ENCODE measurements around the gene ELOB. TPM values are rescaled to one million over a fixed set of nuclear protein-coding genes. Genes with fewer than 3 reads are reported as not detected.

The ELOB gene
- polyA plus RNA-seq, 1 of the 3 experiments (the other 2 are of a cell fraction) = 329 TPM

DNA sequence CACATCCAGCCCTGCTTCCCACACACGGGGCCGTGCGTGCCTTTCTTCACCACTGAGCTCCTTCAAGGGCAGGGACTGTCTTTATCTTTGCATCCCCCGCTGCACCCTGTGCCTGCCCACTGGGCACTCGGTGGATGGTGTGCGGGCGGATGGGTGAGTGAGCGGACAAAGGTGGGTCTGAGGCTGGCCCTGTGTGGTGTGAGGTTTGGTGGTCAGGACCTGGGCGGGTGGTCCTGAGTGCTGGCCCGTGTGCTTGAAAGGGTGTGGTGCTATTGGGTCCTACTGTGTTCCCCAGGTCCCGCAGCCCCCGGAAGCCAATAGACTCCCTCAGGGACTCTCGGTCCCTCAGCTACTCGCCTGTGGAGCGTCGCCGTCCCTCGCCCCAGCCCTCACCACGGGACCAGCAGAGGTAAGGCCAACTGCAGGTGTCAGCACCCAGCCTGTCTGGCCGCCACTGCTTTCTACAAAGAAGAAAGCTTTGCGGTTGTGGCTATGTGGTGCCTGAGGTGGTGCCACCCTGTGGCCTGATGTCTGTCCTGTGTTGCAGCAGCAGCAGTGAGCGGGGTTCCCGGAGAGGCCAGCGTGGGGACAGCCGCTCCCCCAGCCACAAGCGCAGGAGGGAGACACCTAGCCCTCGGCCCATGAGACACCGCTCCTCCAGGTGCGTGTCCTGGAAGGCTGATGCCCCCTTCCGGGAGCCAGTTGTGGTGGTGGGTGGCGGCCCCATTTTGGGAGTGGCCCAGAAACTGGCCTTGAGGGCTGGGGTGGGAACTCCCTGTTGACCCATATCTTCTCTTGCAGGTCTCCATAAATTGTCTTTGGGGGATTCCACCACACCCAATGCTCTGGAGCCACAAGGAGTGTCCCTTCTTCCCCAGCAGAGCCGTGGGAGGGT is 6.8 kb downstream of the ELOB start:
- Histone ChIP-seq H3K9ac (no peak overlapping the region), H4K20me1 (ENCODE audit: insufficient read depth) (peaks cover 77% of the 10 kb centered on the region), H3K4me3 (ENCODE audit: low read depth in 2 of 2, low read length in 1 of 2) (no peak overlapping the region), H3K27ac (ENCODE audit: low read depth in 2 of 2, low read length in 1 of 2) (no peak overlapping the region; a peak in 1 of 4 replicates), H3K9me2 (no peaks in the 10 kb centered on the region), H3K36me3 (replicated peaks in 1 of 2; ENCODE audit: control insufficient read depth in 1 of 2, insufficient read depth in 2 of 2, low read length in 1 of 2) (peaks cover 45 to 83% of the 10 kb centered on the region in 2 experiments), H3K9me3 (no peaks in the 10 kb centered on the region), H3K27me3 (ENCODE audit: insufficient read depth) (no peaks in the 10 kb centered on the region), H3K4me1 (ENCODE audit: control insufficient read depth in 1 of 2, insufficient read depth in 2 of 2, low read depth in 1 of 2, low read length in 1 of 2) (peaks cover 0 to 2% of the 10 kb centered on the region in 2 experiments; a peak in 1 of 4 replicates), H3K4me2 (no peak overlapping the region), H2AFZ (ENCODE audit: low read depth) (no peak overlapping the region), H3F3A (replicated peaks; ENCODE audit: insufficient read depth) (peaks cover 14% of the 10 kb centered on the region), H3K79me2 (ENCODE audit: insufficient read depth) (peaks cover 57% of the 10 kb centered on the region)
- CTCF ChIA-PET = no interaction called here
- DNase-seq = no peak
- TF ChIP-seq POLR2AphosphoS5 (IDR thresholded peaks at IDR 0.05; ENCODE audit: low read depth, low read length) (0 out of 2 replicates have a peak, but pooled peaks have one; percentile 9), RFX5 (IDR thresholded peaks at IDR 0.05; ENCODE audit: low read length) (no peak)
- TF ChIP-seq, protein P1, sequence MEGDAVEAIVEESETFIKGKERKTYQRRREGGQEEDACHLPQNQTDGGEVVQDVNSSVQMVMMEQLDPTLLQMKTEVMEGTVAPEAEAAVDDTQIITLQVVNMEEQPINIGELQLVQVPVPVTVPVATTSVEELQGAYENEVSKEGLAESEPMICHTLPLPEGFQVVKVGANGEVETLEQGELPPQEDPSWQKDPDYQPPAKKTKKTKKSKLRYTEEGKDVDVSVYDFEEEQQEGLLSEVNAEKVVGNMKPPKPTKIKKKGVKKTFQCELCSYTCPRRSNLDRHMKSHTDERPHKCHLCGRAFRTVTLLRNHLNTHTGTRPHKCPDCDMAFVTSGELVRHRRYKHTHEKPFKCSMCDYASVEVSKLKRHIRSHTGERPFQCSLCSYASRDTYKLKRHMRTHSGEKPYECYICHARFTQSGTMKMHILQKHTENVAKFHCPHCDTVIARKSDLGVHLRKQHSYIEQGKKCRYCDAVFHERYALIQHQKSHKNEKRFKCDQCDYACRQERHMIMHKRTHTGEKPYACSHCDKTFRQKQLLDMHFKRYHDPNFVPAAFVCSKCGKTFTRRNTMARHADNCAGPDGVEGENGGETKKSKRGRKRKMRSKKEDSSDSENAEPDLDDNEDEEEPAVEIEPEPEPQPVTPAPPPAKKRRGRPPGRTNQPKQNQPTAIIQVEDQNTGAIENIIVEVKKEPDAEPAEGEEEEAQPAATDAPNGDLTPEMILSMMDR (IDR thresholded peaks at IDR 0.05) = peak; percentile 18; the same call in 1 of the 2 replicates
- POLR2A ChIA-PET = interaction anchor here (0.7 kb wide), 1 partner anchor 14 kb away, joined by 4 read pairs; no protein-coding TSS in a partner anchor
- WGBS (ENCODE audit: low lambda C conversion rate) = 75% methylated on average over 12 of the region's 32 CpGs

DNA sequence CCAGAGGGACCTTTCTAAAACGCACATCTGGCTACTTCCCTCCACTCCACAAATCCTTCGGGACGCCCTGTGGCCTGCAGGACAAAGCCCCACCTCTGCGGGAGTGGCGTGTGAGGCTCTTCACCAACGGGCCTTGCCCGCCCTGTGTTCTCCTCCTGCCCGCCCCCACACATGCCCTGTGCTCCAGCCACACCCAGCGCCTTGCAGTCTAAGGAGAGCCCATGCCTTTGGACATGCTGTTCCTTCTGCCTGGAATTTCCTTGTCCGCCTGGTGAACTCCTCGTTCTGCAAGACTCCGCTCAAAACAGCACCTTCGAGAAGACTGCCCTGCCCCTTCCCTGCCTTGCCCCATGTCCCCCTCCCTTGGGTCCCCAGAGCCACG is 7.4 kb downstream of the ELOB start:
- no peak for DNase-seq
- H3K9me3 ChIP-seq = no peaks in the 10 kb centered on the region
- 89% methylated on average over 14 of the region's 14 CpGs for WGBS (ENCODE audit: low lambda C conversion rate)
- CTCF ChIA-PET = no interaction called here
- H3K4me1 ChIP-seq (ENCODE audit: control insufficient read depth in 1 of 2, insufficient read depth in 2 of 2, low read depth in 1 of 2, low read length in 1 of 2) = no peaks in the 10 kb centered on the region; a peak in 1 of 4 replicates
- H3K36me3 ChIP-seq (replicated peaks in 1 of 2; ENCODE audit: control insufficient read depth in 1 of 2, insufficient read depth in 2 of 2, low read length in 1 of 2) = peaks cover 52 to 85% of the 10 kb centered on the region in 2 experiments
- peaks cover 57% of the 10 kb centered on the region for H3K79me2 ChIP-seq (ENCODE audit: insufficient read depth)
- TF ChIP-seq FOSL2 (IDR thresholded peaks at IDR 0.05; ENCODE audit: borderline replicate concordance, low read depth) = no peak
- TF ChIP-seq TAF1 (IDR thresholded peaks at IDR 0.05; ENCODE audit: borderline replicate concordance, low read depth, low read length) = no peak
- TF ChIP-seq, protein P2, sequence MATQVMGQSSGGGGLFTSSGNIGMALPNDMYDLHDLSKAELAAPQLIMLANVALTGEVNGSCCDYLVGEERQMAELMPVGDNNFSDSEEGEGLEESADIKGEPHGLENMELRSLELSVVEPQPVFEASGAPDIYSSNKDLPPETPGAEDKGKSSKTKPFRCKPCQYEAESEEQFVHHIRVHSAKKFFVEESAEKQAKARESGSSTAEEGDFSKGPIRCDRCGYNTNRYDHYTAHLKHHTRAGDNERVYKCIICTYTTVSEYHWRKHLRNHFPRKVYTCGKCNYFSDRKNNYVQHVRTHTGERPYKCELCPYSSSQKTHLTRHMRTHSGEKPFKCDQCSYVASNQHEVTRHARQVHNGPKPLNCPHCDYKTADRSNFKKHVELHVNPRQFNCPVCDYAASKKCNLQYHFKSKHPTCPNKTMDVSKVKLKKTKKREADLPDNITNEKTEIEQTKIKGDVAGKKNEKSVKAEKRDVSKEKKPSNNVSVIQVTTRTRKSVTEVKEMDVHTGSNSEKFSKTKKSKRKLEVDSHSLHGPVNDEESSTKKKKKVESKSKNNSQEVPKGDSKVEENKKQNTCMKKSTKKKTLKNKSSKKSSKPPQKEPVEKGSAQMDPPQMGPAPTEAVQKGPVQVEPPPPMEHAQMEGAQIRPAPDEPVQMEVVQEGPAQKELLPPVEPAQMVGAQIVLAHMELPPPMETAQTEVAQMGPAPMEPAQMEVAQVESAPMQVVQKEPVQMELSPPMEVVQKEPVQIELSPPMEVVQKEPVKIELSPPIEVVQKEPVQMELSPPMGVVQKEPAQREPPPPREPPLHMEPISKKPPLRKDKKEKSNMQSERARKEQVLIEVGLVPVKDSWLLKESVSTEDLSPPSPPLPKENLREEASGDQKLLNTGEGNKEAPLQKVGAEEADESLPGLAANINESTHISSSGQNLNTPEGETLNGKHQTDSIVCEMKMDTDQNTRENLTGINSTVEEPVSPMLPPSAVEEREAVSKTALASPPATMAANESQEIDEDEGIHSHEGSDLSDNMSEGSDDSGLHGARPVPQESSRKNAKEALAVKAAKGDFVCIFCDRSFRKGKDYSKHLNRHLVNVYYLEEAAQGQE (IDR thresholded peaks at IDR 0.05; ENCODE audit: low read depth, low read length) = no peak
- TF ChIP-seq NFIC (IDR thresholded peaks at IDR 0.05; ENCODE audit: borderline replicate concordance) = no peak
- TF ChIP-seq, protein P3, sequence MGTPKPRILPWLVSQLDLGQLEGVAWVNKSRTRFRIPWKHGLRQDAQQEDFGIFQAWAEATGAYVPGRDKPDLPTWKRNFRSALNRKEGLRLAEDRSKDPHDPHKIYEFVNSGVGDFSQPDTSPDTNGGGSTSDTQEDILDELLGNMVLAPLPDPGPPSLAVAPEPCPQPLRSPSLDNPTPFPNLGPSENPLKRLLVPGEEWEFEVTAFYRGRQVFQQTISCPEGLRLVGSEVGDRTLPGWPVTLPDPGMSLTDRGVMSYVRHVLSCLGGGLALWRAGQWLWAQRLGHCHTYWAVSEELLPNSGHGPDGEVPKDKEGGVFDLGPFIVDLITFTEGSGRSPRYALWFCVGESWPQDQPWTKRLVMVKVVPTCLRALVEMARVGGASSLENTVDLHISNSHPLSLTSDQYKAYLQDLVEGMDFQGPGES (IDR thresholded peaks at IDR 0.05; ENCODE audit: low read depth, low read length) = no peak
- TF ChIP-seq NRF1 (IDR thresholded peaks at IDR 0.05; ENCODE audit: low read depth, low read length) = no peak
- TF ChIP-seq, protein P4, sequence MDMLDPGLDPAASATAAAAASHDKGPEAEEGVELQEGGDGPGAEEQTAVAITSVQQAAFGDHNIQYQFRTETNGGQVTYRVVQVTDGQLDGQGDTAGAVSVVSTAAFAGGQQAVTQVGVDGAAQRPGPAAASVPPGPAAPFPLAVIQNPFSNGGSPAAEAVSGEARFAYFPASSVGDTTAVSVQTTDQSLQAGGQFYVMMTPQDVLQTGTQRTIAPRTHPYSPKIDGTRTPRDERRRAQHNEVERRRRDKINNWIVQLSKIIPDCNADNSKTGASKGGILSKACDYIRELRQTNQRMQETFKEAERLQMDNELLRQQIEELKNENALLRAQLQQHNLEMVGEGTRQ (IDR thresholded peaks at IDR 0.05; ENCODE audit: borderline replicate concordance, low read depth, low read length) = no peak
- TF ChIP-seq GATA2 (CRISPR knock-in tag; IDR thresholded peaks at IDR 0.05) = no peak
- no peak for TF ChIP-seq JUND (IDR thresholded peaks at IDR 0.05)
- TF ChIP-seq YY1 (IDR thresholded peaks at IDR 0.05; ENCODE audit: low read depth) = no peak
- TF ChIP-seq RAD21 (IDR thresholded peaks at IDR 0.05; ENCODE audit: low read length) = no peak
- no peak overlapping the region for H3K4me3 ChIP-seq (ENCODE audit: low read depth in 2 of 2, low read length in 1 of 2)
- H3K9me2 ChIP-seq = no peaks in the 10 kb centered on the region
- no peaks in the 10 kb centered on the region for H3K27me3 ChIP-seq (ENCODE audit: insufficient read depth)
- H3K9ac ChIP-seq = no peak overlapping the region
- no peak overlapping the region for H2AFZ ChIP-seq (ENCODE audit: low read depth)
- peaks cover 15% of the 10 kb centered on the region for H3F3A ChIP-seq (replicated peaks; ENCODE audit: insufficient read depth)
- no peak overlapping the region for H3K4me2 ChIP-seq
- peaks cover 83% of the 10 kb centered on the region for H4K20me1 ChIP-seq (ENCODE audit: insufficient read depth)
- no peak overlapping the region for H3K27ac ChIP-seq (ENCODE audit: low read depth in 2 of 2, low read length in 1 of 2)
- POLR2A ChIA-PET = interaction anchor here (0.7 kb wide), 1 partner anchor 13 kb away, joined by 4 read pairs; no protein-coding TSS in a partner anchor

Data from SK-N-SH (cell line).